ENCODE results near the gene SWSAP1.
"Not testable (repeated sequence)": the region's sequence is repeated elsewhere in the genome, so short reads cannot be mapped to it uniquely, and the experiment has no call there.

Gene SWSAP1, protein sequence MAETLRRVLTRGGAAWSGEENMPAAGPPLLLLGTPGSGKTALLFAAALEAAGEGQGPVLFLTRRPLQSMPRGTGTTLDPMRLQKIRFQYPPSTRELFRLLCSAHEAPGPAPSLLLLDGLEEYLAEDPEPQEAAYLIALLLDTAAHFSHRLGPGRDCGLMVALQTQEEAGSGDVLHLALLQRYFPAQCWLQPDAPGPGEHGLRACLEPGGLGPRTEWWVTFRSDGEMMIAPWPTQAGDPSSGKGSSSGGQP

DNA sequence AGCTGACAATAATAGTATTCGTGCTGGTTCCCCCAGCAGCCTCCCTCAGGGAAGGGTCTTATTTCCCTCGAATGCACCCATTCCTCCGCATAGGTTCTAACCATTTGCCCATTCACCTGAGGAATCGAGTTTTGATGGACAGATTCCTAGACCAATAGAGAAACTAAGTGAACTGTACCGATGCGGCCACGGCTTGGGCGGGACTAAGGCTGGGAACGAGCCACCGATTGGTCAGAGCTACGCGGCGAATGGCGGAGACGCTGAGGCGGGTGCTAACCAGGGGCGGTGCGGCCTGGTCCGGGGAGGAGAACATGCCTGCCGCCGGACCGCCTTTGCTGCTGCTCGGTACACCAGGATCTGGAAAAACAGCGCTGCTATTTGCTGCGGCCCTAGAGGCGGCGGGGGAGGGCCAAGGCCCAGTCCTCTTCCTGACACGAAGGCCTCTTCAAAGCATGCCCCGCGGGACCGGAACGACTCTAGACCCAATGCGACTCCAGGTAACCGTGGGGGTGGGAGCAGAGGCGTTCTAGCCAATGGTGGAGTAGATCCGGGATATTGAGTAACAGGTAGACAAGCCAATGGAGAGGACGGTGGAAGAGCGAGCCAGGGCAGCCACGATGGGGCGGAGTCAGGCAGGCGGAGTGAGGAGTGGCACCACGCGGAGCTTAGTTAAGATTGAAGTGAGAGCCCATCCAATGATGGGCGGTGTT is at the start of gene SWSAP1:
TSS of gene SWSAP1 (plus strand) at position 234 of the 710 bp plus-strand sequence. CDS start at position 249, 15 bp downstream.
- peak; percentile 99 for DNase-seq

DNA sequence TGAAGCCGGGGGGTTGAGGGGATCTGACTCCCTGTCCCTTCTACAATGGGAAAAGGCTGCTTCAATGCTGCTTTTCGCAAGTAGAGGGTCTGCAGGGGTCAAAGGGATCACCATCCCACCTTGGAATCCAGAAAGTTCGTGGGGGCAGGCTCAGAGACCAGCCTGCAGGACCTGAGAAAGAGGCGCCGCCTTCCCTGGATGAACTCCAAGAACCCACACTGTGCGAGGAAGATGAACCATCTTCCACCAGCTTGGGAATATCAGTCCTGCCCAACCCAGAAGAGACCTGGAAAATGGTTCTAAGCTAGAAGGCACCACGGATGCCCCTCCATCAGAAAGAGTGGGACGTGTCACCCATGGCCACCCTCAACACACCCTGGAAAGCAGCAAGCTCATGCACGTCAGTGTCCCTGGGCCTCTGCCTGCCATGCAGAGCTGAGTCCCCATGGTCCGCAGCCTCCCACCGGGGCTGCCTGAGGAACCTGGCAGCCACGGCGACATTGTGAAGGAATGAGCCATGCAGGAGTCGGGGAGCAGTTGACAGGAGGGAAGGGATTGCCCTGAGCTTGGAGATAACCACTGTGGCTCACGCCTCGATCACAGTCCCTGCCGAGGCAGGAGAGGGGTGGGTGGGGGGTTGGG is 49.6 kb upstream of the SWSAP1 start:
- DNase-seq, result no peak

DNA sequence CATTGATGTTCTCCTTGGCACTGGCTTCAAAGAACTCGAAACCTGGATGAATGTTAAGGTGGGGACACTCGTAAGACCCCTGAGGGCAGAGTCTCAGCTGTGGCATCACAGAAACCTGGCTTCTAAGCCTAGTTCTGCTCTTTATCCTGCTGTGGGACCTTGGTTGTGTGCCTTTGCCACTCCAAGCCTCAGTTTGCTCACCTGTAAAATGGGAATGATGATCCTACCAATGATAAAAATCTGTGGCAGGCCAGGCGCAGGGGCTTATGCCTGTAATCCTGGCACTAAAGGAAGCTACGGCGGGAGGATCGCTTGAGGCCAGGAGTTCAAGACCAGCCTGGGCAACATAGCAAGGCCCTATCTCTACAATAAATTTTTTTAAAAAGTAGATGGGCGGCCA is 48.9 kb upstream of the SWSAP1 start:
- no peak for DNase-seq

DNA sequence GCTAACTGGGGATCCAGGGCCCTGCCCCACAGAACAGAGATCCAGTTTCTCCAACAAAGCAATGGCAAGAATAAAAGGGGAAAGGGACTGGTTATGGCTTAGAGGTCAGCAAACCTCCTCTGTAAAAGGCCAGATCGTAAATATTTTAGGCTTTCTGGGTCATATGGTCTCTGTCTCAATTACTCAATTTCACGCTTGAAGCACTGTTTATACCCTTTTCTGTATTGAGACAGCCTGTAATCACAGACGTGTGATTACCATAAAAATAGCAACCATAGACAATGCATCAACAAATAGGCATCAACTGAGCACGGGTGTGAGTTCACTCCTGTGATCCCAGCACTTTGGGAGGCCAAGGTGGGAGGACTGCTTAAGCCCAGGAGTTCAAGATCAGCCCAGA is 44.3 kb upstream of the SWSAP1 start:
- no peak for DNase-seq

DNA sequence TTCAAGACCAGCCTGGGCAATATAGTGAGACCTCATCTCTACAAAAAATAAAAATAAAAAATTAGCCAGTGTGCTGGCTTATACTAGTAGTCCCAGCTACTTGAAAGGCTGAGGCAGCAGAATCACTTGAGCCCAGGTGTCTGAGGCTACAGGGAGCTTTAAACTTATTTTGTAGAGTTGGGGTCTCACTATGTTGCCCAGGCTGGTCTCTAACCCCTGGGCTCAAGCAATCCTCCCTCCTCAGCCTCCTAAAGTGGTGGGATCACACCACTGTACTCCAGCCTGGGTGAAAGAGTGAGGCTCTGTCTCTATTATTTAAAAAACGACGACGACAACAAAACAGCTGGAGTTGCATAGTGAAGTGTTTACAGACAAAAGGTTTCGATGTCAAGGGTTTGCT is 43.0 kb upstream of the SWSAP1 start:
- no peak for DNase-seq

DNA sequence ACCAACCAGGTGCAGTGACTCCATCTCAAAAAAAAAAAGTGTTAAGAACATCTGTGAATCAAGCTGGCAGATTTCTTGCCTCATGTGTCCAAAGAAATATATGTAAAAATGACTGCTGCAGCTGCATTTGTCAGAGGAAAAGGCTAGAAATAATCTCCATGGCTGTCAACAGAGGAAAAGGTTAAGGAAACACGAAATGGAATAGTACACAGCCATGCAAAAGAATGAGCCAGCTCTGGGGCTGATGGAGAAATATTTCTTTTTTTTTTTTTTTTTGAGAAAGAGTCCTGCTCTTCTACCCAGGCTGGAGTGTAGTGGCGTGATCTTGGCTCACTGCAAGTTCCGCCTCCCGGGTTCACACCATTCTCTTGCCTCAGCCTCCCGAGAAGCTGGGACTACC is 41.6 kb upstream of the SWSAP1 start:
- no peak for DNase-seq

DNA sequence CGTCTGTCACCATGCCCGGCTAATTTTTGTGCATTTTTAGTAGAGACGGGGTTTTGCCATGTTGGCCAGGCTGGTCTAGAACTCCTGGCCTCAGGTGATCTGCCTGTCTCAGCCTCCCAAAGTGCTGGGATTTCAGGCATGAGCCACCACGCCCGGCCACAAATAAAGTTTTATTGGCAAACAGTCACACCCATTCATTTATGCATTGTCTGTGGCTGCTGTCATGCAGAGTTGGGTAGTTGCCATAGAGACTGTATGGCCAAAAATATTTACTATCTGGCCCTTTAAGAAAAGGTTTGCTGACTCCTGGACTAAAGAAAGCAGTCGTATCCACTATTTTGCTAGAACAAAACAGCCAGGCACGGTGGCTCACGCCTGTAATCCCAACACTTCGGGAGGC is 40.6 kb upstream of the SWSAP1 start:
- DNase-seq, result not testable (repeated sequence)

DNA sequence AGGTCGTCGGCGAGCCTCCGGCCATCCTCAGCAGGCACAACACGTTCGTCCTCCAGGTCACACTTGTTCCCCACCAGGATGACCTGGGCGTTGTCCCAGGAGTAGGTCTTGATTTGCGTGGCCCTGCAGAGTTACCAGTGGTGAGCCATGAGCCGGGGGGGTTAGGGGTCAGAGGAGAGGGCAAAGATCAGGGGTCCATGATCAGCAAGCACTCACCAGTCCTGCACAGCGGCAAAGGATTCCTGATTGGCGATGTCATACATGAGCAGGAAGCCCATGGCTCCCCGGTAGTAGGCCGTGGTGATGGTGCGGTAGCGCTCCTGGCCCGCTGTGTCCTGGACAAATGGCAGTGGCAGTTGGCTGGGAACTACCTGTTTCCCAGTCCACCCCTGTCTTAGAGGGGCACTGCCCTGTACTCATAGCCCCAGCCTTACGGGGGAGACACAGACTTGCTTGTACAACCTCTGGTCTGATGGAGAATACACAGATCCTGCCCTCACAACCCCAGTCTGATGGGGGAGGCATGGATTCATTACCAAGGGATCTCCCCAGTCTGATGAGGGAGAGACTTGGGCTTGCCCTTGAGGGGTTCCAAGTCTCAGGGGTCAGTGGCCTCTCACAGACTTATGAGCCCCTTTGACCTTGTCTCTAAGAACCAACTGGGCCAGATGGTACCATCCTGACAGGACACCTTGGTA is 38.9 kb upstream of the SWSAP1 start:
- DNase-seq, result no peak

DNA sequence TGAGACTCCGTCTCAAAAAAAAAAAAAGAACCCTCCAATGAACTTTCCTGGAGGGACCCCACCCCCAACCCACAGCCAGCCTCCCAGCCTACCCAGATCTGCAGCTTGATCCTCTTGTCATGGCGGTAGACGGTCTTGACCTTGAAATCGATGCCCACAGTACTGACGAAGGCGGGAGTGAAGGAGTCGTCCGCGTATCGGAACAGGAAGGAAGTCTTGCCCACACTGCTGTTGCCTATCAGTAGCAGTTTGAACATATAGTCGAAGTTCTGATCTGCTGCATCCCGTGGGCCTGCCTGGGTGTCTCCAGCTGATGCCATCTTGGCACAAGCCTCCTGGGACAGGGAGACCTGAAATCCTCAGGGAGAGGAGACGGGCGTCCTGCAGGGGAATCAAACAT is 37.4 kb upstream of the SWSAP1 start:
- DNase-seq, result no peak

DNA sequence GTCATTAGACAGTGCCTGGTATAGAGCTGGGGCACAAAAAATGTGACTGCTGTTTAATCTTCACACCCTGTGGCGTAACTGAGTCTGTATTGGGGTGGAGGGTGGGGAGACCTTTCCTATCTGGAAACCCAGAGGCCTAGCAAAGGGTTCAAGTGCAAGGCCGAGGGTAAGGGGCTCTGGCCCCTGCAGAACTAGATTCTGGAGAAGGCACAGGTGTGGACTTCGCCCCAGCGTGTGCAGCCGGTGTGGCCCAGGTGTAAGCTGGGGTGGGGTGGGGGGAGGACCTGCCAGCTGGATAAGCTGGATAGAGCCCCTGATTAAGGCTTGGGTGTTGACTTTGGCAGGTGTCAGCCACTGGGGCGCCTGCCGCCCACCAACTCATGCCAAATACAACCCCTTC is 36.3 kb upstream of the SWSAP1 start:
- DNase-seq, result no peak

DNA sequence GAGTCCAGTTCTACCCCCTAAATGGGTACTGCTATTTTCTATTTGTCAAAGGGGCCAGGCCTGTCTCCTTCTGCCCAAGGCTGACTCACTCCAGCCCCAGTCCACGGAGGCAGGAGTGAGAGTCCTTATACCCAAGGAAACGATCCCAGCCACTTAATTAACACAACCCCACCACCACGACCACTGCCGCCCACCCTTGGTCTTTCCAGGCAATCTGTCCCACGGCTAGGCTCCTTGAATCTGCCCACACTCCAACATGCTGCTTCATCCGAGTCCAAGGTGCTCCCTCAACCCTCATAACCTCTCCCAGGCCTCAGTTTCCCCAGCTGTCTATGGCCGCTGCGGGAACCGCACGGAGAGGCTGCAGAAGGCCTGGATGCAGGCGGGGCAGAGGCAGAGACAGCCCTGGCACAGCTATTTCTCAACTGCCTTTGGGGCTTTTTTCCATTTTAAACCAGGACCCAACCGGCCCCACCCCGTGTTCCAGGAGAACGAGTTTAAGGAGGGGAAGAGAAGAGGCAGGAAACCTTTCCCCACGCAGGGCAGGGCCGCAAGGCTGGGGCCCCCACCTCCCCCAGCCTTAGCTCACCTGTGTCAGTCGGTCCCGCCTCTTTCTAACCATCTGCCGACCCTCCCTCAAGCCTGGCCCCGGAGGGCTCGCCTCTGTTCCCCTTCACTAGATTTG is 35.8 kb upstream of the SWSAP1 start:
- no peak for DNase-seq

DNA sequence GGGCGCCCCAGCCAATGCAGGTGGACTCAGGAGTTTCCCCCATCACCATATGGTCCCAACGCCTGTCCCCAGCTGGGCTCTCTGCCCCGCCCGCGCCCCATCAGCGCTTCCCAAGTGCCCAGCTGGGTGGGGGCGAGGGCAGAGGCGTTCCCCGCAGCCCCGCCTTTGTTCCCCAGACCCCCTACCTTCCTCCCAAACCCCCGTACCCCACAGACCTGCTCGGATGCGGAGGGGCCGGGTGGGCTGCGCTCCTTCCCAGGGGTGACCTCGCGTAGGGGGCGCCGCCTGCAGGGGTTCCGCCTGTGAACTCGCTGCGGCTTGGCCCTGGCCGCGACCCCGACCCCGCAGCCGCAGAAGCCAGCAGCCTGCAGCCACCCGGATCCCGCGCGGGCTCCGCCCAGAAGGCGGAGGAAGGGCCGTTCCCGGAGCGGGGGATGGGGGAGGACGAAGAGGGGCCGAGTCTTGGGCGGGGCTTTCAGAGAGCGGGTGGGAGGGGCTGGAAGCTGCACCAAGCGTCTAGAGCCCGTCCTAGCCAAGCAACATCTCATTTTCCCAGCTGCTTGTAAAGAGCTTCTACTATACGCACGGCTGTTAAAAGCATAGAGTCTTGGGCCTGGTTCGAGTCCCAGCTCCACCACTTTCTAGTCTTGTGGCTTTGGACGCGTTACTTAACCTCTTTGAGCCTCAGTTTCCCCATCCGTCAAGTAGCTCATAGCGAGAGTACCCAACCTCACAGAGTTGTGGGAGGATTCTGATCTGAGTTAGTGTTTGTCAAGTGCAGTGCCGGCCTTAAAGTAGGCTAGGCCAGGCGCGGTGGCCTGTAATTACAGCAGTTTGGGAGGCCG is 35.0 kb upstream of the SWSAP1 start, which contains the start of gene RAB3D:
TSS of gene RAB3D (minus strand) at position 404 of the 845 bp plus-strand sequence. CDS start 2,258 bp downstream, outside the sequence.
- DNase-seq, result peak; percentile 94

DNA sequence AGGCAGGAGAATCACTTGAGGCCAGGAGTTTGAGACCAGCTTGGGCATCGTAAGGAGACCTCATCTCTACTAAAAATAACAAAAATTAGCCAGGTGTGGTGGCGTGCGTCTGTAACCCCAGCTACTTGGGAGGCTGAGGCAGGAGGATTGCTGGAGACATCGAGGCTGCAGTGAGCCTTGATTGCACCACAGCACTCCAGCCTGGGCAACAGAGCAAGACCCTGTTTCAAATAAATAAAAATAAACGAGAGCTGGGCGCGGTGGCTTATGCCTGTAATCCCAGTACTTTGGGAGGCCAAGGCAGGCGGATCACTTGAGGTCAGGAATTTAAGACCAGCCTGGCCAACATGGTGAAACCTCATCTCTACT is 34.4 kb upstream of the SWSAP1 start:
- DNase-seq, result not testable (repeated sequence)

DNA sequence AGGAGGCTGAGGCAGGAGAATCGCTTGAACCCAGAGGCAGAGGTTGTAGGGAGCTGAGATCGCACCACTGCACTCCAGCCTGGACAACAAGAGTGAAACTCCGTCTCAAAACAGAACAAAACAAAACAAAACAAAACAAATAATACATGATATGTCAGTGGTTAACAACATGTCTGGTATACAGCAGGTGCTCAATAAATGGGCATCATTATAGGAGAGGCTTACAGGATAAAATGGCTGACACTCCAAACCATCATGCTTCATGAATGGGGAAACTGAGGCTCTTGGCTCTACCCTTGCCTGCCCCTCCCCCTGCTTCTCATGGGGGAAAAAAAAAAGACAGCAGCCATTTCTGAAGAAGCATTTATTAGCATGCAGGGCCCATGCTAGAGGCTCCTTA is 32.0 kb upstream of the SWSAP1 start:
- no peak for DNase-seq

DNA sequence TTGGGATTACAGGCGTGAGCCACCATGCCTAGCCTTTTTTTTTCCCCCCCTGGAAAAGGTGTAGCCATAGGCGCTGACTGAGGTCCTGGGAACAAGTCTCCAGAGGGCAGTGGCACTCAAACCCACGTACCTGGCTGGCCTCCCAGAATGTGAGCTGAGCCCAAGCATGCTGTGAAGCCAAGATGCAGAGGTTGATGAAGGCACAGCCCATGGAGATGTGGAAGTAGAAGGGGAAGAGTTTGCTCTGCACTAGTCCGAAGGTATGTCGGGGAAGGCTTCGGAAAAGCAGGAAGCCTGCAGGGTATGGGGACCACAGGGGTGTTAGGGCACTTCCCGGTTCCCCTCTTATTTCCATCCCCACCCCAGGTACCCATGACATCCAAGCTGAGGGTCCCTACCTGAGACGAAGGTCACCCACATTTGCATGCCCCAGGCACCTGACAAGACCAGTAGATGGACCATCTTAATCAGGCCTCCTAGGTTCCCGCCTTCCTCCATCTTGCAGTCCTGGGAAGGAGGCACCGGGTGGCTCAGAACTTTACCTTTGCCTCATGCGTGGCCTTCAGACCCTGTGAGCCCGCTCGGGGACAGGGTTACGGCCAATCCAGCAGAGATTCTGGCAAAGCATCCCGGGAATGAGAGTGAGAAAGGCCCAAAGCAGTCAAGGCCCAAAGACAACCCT is 29.2 kb upstream of the SWSAP1 start:
- peak; percentile 16 for DNase-seq

DNA sequence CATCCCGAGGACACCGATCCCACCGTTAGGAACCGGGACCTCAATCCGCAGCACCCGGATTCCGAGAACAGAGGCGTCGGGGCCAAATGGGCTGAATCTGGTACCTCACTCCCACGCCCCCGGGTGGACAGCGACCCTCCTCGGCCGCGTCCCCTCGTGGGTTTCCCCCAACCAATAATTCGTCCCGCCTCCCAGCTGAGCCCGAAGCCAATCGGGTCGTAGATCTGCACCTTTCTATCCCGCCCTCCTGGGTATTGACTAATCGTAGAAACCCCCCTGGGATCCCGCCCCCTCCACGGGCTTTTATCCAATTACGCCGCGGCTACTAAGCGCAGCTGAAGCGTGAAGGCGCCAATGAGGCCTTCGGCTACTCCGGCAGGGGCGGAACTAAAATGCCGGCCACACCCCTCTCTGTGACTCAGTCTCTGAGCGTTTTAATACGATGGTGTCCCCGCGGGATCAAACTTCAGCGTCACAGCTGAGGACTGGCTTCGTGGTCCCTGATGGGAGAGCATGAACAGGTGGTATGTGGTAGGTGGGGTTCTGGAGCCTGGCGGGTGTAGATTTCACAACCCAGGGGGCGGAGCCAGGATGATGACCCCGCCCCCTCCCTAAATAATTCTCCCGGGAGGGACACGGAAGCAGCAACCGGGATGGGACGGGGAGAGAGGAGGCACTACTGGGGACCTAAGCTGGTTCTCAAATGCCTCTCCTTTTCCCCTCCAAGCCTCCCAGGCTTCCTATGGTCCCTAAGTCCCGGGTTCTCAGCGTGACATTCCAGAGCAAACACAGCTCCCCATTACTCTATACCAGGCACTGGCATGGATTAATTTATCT is 28.1 kb upstream of the SWSAP1 start, which contains the start of the genes CCDC159 and TMEM205:
TSS of gene CCDC159 (plus strand) at position 416 of the 837 bp plus-strand sequence. CDS start at position 504, 88 bp downstream.
TSS of gene TMEM205 (minus strand) at position 165 of the 837 bp plus-strand sequence. CDS start 649 bp downstream, outside the sequence.
- DNase-seq, result peak; percentile 99

DNA sequence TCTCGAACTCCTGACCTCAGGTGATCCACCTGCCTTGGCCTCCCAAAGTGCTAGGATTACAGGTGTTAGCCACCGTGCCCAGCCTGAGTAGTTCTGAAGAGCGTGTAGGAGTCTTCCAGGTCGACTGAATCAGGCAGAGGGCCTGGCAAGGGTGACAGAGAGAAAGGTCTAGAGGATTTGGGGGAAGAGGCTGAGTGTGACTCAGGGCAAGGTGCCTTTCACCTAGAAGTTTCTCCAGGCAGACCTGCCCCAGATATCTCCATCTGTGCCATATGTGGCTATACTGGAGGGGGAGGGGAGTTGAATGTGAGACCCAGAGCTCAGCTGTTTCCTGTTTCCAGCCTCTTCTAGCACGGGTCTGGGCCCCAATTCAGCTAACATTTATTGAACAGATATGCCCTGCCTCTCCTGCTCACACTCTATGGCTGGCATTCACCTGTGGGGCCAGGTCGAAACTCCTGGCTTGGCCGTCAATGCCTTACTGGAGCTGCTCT is 26.9 kb upstream of the SWSAP1 start:
- DNase-seq, result peak; percentile 58

DNA sequence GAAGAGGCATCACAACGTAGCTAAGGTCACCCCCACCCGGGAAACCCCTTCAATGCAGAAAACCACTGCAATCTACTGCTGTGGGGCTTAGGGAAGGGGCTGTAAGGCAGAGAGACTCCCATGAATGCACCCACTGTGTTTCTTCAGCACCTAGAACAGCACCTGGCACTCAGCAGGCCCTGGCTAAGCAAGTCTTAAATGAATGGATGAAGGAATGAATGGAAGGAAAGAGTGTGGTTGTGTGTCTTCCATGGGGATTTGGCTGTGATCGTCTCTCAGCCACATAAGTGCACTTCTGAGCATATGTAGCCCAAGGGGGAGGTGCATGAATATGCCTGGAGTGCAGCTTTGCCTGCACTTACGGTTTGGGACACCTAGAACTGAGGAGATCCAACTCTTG is 25.3 kb upstream of the SWSAP1 start:
- DNase-seq, result no peak

DNA sequence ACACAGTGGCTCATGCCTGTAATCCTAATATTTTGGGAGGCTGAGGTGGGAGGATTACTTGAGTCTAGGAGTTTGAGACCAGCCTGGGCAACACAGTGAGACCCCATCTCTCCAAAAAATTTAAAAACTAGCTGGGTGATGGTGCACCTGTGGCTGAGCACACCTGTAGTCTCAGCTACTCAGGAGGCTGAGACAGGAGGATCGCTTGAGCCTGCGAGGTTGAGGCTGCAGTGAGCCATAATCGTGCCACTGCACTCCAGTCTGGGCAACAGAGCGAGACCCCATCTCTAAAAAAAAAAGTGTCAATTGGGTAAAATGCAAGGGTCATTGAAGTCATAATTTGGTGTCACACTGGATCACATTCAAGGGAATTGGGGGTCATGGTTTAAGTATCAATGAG is 20.4 kb upstream of the SWSAP1 start:
- not testable (repeated sequence) for DNase-seq

Data from NCI-H82 (cell line).